ENCODE results near the gene C1orf159. TPM values are rescaled to one million over a fixed set of nuclear protein-coding genes. Genes with fewer than 3 reads are reported as not detected.

C1orf159 gene
- total and polyA plus RNA-seq, 2 of the 8 experiments (the other 6 are each of a cell fraction or from before 2014, with no cell fraction given) = 10.0 to 10.9 TPM

- CTCF ChIA-PET (ENCODE audit: partially characterized antibody) = interaction anchor here (1.0 kb wide), 2 partner anchors 19 to 37 kb away, joined by 3 to 5 read pairs; no protein-coding TSS in a partner anchor
- Histone ChIP-seq H3K27me3 (replicated peaks in 1 of 4; ENCODE audit: control insufficient read depth in 3 of 4, extremely low read depth in 1 of 4, insufficient read depth in 3 of 4, low read length in 3 of 4) (peaks cover 0 to 5% (median 2%) of the 10 kb centered on the region in 4 experiments; a peak in 3 of 7 replicates), H3K56ac (replicated peaks; ENCODE audit: insufficient read length, low read depth, low read length) (no peak overlapping the region), H2BK20ac (ENCODE audit: low read length) (no peak overlapping the region), H3K4me1 (replicated peaks in 1 of 4; ENCODE audit: control insufficient read depth in 3 of 4, insufficient read depth in 4 of 4, low read length in 3 of 4) (peaks cover 0 to 8% (median 6%) of the 10 kb centered on the region in 4 experiments; a peak in 5 of 7 replicates), H3K23me2 (ENCODE audit: low read depth, low read length) (peaks cover 8% of the 10 kb centered on the region; the same call in 1 of the 2 replicates), H4K5ac (ENCODE audit: insufficient read length, low read depth, low read length) (no peak overlapping the region), H3K9me3 (ENCODE audit: insufficient read depth in 2 of 2, low read depth in 1 of 2, low read length in 1 of 2) (no peaks in the 10 kb centered on the region), H3K18ac (ENCODE audit: extremely low read depth, low read length) (no peak overlapping the region), H4K20me1 (replicated peaks in 1 of 2; ENCODE audit: control insufficient read depth in 1 of 2, insufficient read depth in 2 of 2, low read length in 2 of 2) (peaks cover 0 to 3% of the 10 kb centered on the region in 2 experiments), H2BK15ac (ENCODE audit: low read length) (no peak overlapping the region), H3K4me2 (ENCODE audit: insufficient read depth in 1 of 2, low read depth in 2 of 2, low read length in 2 of 2) (no peak overlapping the region), H2AK5ac (ENCODE audit: low read depth, low read length) (no peak overlapping the region), H3K79me1 (ENCODE audit: low read depth, low read length) (no peaks in the 10 kb centered on the region), H3K4me3 (ENCODE audit: extremely low read depth in 1 of 4, insufficient read depth in 2 of 4, low read depth in 3 of 4, low read length in 4 of 4) (no peak overlapping the region), H3K4ac (replicated peaks; ENCODE audit: insufficient read length, low read depth, low read length) (no peak overlapping the region), H2BK5ac (ENCODE audit: low read depth, low read length) (no peak overlapping the region), H3K36me3 (ENCODE audit: control insufficient read depth in 2 of 4, insufficient read depth in 4 of 4, low read length in 3 of 4) (no peaks in the 10 kb centered on the region), H4K8ac (ENCODE audit: extremely low read depth, insufficient read depth, low read length) (peak overlapping the region; percentile 25; the same call in 1 of the 2 replicates), H4K91ac (replicated peaks; ENCODE audit: insufficient read length, low read length) (no peak overlapping the region), H2BK120ac (replicated peaks; ENCODE audit: low read depth, low read length) (no peak overlapping the region), H3K9ac (replicated peaks in 1 of 4; ENCODE audit: extremely low read depth in 1 of 4, low read depth in 3 of 4, low read length in 3 of 4) (no peak overlapping the region), H3K79me2 (ENCODE audit: control insufficient read depth in 1 of 2, insufficient read depth in 2 of 2, low read length in 2 of 2) (no peaks in the 10 kb centered on the region), H3K27ac (ENCODE audit: low read depth, low read length) (no peak overlapping the region), H2BK12ac (ENCODE audit: low read depth, low read length) (no peak overlapping the region), H3K14ac (ENCODE audit: insufficient read length) (no peak overlapping the region), H3K23ac (ENCODE audit: insufficient read length) (no peak overlapping the region), H2AFZ (ENCODE audit: low read length) (no peak overlapping the region)
- DNase-seq (ENCODE audit: low read depth in 1 of 2, low spot score in 2 of 2) (no peak), FAIRE-seq (no peak)
- 91% methylated on average over 43 of the region's 43 CpGs; no CpG with 5 or more reads in 1 of the 2 experiments for WGBS, 2 experiments (ENCODE audit: extremely low coverage in 1 of 2, insufficient coverage in 1 of 2, insufficient read length in 1 of 2, insufficient replicate concordance in 2 of 2, low coverage in 1 of 2, low lambda C conversion rate in 2 of 2, missing lambda C conversion rate in 1 of 2)
- POLR2A ChIA-PET (ENCODE audit: partially characterized antibody) = interaction anchor here (0.6 to 0.9 kb wide), 2 partner anchors 11 to 13 kb away, joined by 3 read pairs; no protein-coding TSS in a partner anchor
- no peak for TF ChIP-seq SIN3A (conservative IDR thresholded peaks at IDR 0.05 in 1 of 2, IDR thresholded peaks at IDR 0.05 in 1 of 2; ENCODE audit: low read depth in 1 of 2, low read length in 2 of 2)
- no peak for TF ChIP-seq ATF3 (IDR thresholded peaks at IDR 0.05; ENCODE audit: insufficient read depth, low read depth, low read length)
- TF ChIP-seq SRF (IDR thresholded peaks at IDR 0.05; ENCODE audit: low read depth, low read length) = no peak
- TF ChIP-seq SIX5 (IDR thresholded peaks at IDR 0.05; ENCODE audit: low read depth, low read length) = no peak
- TF ChIP-seq SUZ12 (IDR thresholded peaks at IDR 0.05; ENCODE audit: low read length) = no peak
- TF ChIP-seq SIRT6 (IDR thresholded peaks at IDR 0.05; ENCODE audit: low read length) = no peak
- no peak for TF ChIP-seq GABPA (IDR thresholded peaks at IDR 0.05; ENCODE audit: borderline replicate concordance, insufficient read depth, low read length)
- TF ChIP-seq NANOG (IDR thresholded peaks at IDR 0.05; ENCODE audit: insufficient read depth, low read depth, low read length, poor library complexity, severe bottlenecking) = no peak
- no peak for TF ChIP-seq CTBP2 (IDR thresholded peaks at IDR 0.05; ENCODE audit: borderline replicate concordance, insufficient read depth, insufficient read length, low read length)
Measured at GRCh38 chr1:1083416-1084371, 32.2 kb downstream of the C1orf159 start.

Measured in H1 (cell line).